DMS 273 treated with DMSO at 0.1 percent for 48 hours (cell line): Measurements from ENCODE around the gene EZH2.
A peak's percentile ranks its signal among the peaks of the same experiment; 100 is the strongest.

Source experiments
- DNase-seq: peaks from one replicate; lab custom pipeline; 2025; lab: John Stamatoyannopoulos, UW

The EZH2 gene

GRCh38 chr7:148854983-148855382 is 29.1 kb downstream of the EZH2 start:
- DNase-seq: no peak

GRCh38 chr7:148852272-148852671 is 31.8 kb downstream of the EZH2 start:
- DNase-seq: no peak

GRCh38 chr7:148850564-148850963 is 33.5 kb downstream of the EZH2 start:
- no peak for DNase-seq

- DNase-seq: no peak
These were observed 34.5 kb downstream of the EZH2 start for GRCh38 chr7:148849393-148850098.

- DNase-seq: no peak
These were observed 36.0 kb downstream of the EZH2 start for GRCh38 chr7:148847815-148848734.

- no peak for DNase-seq
These were observed 45.2 kb downstream of the EZH2 start for GRCh38 chr7:148838905-148839304.

- DNase-seq: no peak
These were observed 48.2 kb downstream of the EZH2 start for GRCh38 chr7:148835854-148836253.

GRCh38 chr7:148834605-148835004 is 49.5 kb downstream of the EZH2 start:
- no peak for DNase-seq

- DNase-seq: no peak
These were observed 52.3 kb downstream of the EZH2 start for GRCh38 chr7:148831782-148832181.

- DNase-seq: no peak
These were observed 53.0 kb downstream of the EZH2 start for GRCh38 chr7:148830897-148831692.

GRCh38 chr7:148828965-148829364 is 55.1 kb downstream of the EZH2 start:
- DNase-seq: no peak

GRCh38 chr7:148825338-148825737 is 58.8 kb downstream of the EZH2 start:
- DNase-seq: no peak

GRCh38 chr7:148824864-148825263 is 59.2 kb downstream of the EZH2 start:
- no peak for DNase-seq

GRCh38 chr7:148821422-148821821 is 62.7 kb downstream of the EZH2 start:
- no peak for DNase-seq

- DNase-seq: no peak
These were observed 64.3 kb downstream of the EZH2 start for GRCh38 chr7:148819697-148820360.

GRCh38 chr7:148815612-148816011 is 68.5 kb downstream of the EZH2 start:
- DNase-seq: no peak

GRCh38 chr7:148814922-148815559 is 69.0 kb downstream of the EZH2 start:
- DNase-seq: no peak

GRCh38 chr7:148813890-148814289 is 70.2 kb downstream of the EZH2 start:
- no peak for DNase-seq

GRCh38 chr7:148811892-148812291 is 72.2 kb downstream of the EZH2 start:
- no peak for DNase-seq

GRCh38 chr7:148809856-148810255 is 74.2 kb downstream of the EZH2 start:
- no peak for DNase-seq

- peak; percentile 47 for DNase-seq
These were observed 76.7 kb downstream of the EZH2 start for GRCh38 chr7:148807436-148807835.
